ENCODE data around the gene RTTN.
"Not testable (repeated sequence)": the region's sequence is repeated elsewhere in the genome, so short reads cannot be mapped to it uniquely, and the experiment has no call there.

Gene RTTN

GRCh38 chr18:70021043-70021442 is 184.4 kb downstream of the RTTN start:
- no peak for DNase-seq

GRCh38 chr18:70019991-70020390 is 185.5 kb downstream of the RTTN start:
- no peak for DNase-seq

- DNase-seq: no peak
Observed at GRCh38 chr18:70019136-70019535, 186.4 kb downstream of the RTTN start.

- no peak for DNase-seq
Observed at GRCh38 chr18:70015127-70015526, 190.4 kb downstream of the RTTN start.

GRCh38 chr18:70005580-70005979 is 199.9 kb downstream of the RTTN start:
- DNase-seq: no peak

GRCh38 chr18:70004696-70005095 is 200.8 kb downstream of the RTTN start:
- DNase-seq: no peak

GRCh38 chr18:69999656-70000055 is 205.8 kb downstream of the RTTN start:
- DNase-seq: no peak

GRCh38 chr18:69998523-69998987 is 206.9 kb downstream of the RTTN start:
- DNase-seq: no peak

GRCh38 chr18:69996951-69997798 is 208.3 kb downstream of the RTTN start:
- no peak for DNase-seq

GRCh38 chr18:69996417-69996816 is 209.1 kb downstream of the RTTN start:
- no peak for DNase-seq

- no peak for DNase-seq
Observed at GRCh38 chr18:69995774-69996173, 209.7 kb downstream of the RTTN start.

- no peak for DNase-seq
Observed at GRCh38 chr18:69992776-69993175, 212.7 kb downstream of the RTTN start.

GRCh38 chr18:69987870-69988269 is 217.6 kb downstream of the RTTN start:
- no peak for DNase-seq

GRCh38 chr18:69985239-69985638 is 220.2 kb downstream of the RTTN start:
- no peak for DNase-seq

- DNase-seq: no peak
Observed at GRCh38 chr18:69982417-69982816, 223.1 kb downstream of the RTTN start.

GRCh38 chr18:69981948-69982347 is 223.5 kb downstream of the RTTN start:
- DNase-seq: no peak

GRCh38 chr18:69980982-69981804 is 224.3 kb downstream of the RTTN start:
- no peak for DNase-seq

GRCh38 chr18:69980509-69980908 is 225.0 kb downstream of the RTTN start:
- no peak for DNase-seq

GRCh38 chr18:69978732-69979715 is 226.5 kb downstream of the RTTN start:
- no peak for DNase-seq

GRCh38 chr18:69975294-69975693 is 230.2 kb downstream of the RTTN start:
- DNase-seq: not testable (repeated sequence)

GRCh38 chr18:69974365-69974764 is 231.1 kb downstream of the RTTN start:
- DNase-seq: no peak

GRCh38 chr18:69969491-69969890 is 236.0 kb downstream of the RTTN start:
- DNase-seq: no peak

- peak; percentile 7 for DNase-seq
Observed at GRCh38 chr18:69968039-69968438, 237.4 kb downstream of the RTTN start.

Data from CD4-positive, alpha-beta T cell treated with Interferon gamma for 1 hour (primary cell).